HEK293 (cell line): ENCODE measurements around the gene STRBP.

ENCODE experiments used
- CTCF ChIA-PET: fragments of 350-600 bp; formaldehyde crosslinking; extraction: SDS; loops from one replicate; lab custom pipeline; 2021; ENCODE audit warnings: antibody characterized with exemption; lab: Yijun Ruan, JAX
- POLR2A ChIA-PET: fragments of 300-600 bp; formaldehyde crosslinking; extraction: SDS; loops from one replicate; lab custom pipeline; 2020; ENCODE audit warnings: antibody characterized with exemption, inconsistent platforms; lab: Yijun Ruan, JAX
- H3K27ac ChIP-seq: fragments of 200-500 bp; sonication (Bioruptor generic); 2 replicates; pipeline ENCODE4 v1.5.1; 2014; ENCODE audit warnings: low read depth, low read length, control low read depth, inconsistent platforms; ENCODE audit errors: extremely low read depth
- H3K36me3 ChIP-seq, 2 experiments: fragments of 200-500 bp in 1 of 2; sonication (Bioruptor generic) in 1 of 2; 1 replicate in 1 of 2; 2 replicates in 1 of 2; pipeline ENCODE4 v1.5.1; 2014 to 2017; ENCODE audit warnings: inconsistent platforms in 2 of 2, low read length in 2 of 2; ENCODE audit not compliant: control insufficient read depth in 2 of 2, insufficient read depth in 1 of 2
- H3K4me1 ChIP-seq: fragments of 200-500 bp; sonication (Bioruptor generic); 2 replicates; pipeline ENCODE4 v1.5.1; 2014; ENCODE audit warnings: mild to moderate bottlenecking, low read length, inconsistent platforms; ENCODE audit not compliant: control insufficient read depth, insufficient read depth
- H3K4me3 ChIP-seq: 2 replicates; pipeline ENCODE4 v1.5.1; 2011; ENCODE audit warnings: low read depth, mild to moderate bottlenecking, control low read depth, low read length, moderate library complexity
- H3K9me3 ChIP-seq: fragments of 200-500 bp; sonication (Bioruptor generic); 2 replicates; pipeline ENCODE4 v1.5.1; 2014; ENCODE audit warnings: low read depth, low read length, inconsistent platforms; ENCODE audit not compliant: control insufficient read depth, insufficient read depth
- MZF1 ChIP-seq: fragments of 450-650 bp; formaldehyde crosslinking; IDR thresholded peaks from 2 replicates; pipeline ENCODE4 v1.5.1; 2017; ENCODE audit warnings: missing biosample characterization, missing genetic modification characterization, borderline replicate concordance
- SALL2 ChIP-seq: fragments of 450-650 bp; formaldehyde crosslinking; IDR thresholded peaks from 2 replicates; pipeline ENCODE4 v1.5.0; 2017; ENCODE audit warnings: missing biosample characterization, mild to moderate bottlenecking, missing genetic modification characterization, borderline replicate concordance
- SP7 ChIP-seq: fragments of 450-650 bp; formaldehyde crosslinking; IDR thresholded peaks from 2 replicates; pipeline ENCODE4 v1.5.1; 2016; ENCODE audit warnings: missing biosample characterization, missing genetic modification characterization
- ZBTB17 ChIP-seq: fragments of 450-650 bp; formaldehyde crosslinking; IDR thresholded peaks from 2 replicates; pipeline ENCODE4 v1.5.1; 2016; ENCODE audit warnings: missing biosample characterization, missing genetic modification characterization
- ZNF155 ChIP-seq: fragments of 450-650 bp; formaldehyde crosslinking; IDR thresholded peaks from 2 replicates; pipeline ENCODE4 v1.5.1; 2016; ENCODE audit warnings: missing biosample characterization, missing genetic modification characterization
- ZNF214 ChIP-seq: fragments of 450-650 bp; formaldehyde crosslinking; IDR thresholded peaks from 2 replicates; pipeline ENCODE4 v1.5.1; 2017; ENCODE audit warnings: missing biosample characterization, mild to moderate bottlenecking, missing genetic modification characterization, borderline replicate concordance
- ZNF223 ChIP-seq: fragments of 450-650 bp; formaldehyde crosslinking; IDR thresholded peaks from 2 replicates; pipeline ENCODE4 v1.5.1; 2016; ENCODE audit warnings: missing biosample characterization, missing genetic modification characterization
- ZNF248 ChIP-seq: fragments of 450-650 bp; formaldehyde crosslinking; IDR thresholded peaks from 2 replicates; pipeline ENCODE4 v1.5.1; 2017; ENCODE audit warnings: missing biosample characterization, missing genetic modification characterization
- ZNF354C ChIP-seq: fragments of 450-650 bp; formaldehyde crosslinking; IDR thresholded peaks from 2 replicates; pipeline ENCODE4 v1.5.1; 2016; ENCODE audit warnings: missing biosample characterization, missing genetic modification characterization, low read depth, borderline replicate concordance
- ZNF501 ChIP-seq: fragments of 450-650 bp; formaldehyde crosslinking; IDR thresholded peaks from 2 replicates; pipeline ENCODE4 v1.5.1; 2016; ENCODE audit warnings: missing biosample characterization, missing genetic modification characterization
- ZNF600 ChIP-seq: fragments of 450-650 bp; formaldehyde crosslinking; IDR thresholded peaks from 2 replicates; pipeline ENCODE4 v1.5.1; 2016; ENCODE audit warnings: missing biosample characterization, missing genetic modification characterization
- ZSCAN16 ChIP-seq: fragments of 450-650 bp; formaldehyde crosslinking; IDR thresholded peaks from 2 replicates; pipeline ENCODE4 v1.5.1; 2016; ENCODE audit warnings: missing biosample characterization, missing genetic modification characterization
- ZXDB ChIP-seq: fragments of 450-650 bp; formaldehyde crosslinking; IDR thresholded peaks from 2 replicates; pipeline ENCODE4 v1.5.1; 2016; ENCODE audit warnings: missing biosample characterization, missing genetic modification characterization
- TF ChIP-seq, protein P1 (sequence below): fragments of 450-650 bp; formaldehyde crosslinking; IDR thresholded peaks from 2 replicates; pipeline ENCODE4 v1.5.1; 2016; ENCODE audit warnings: missing biosample characterization, missing genetic modification characterization
- TF ChIP-seq, protein P2 (sequence below): fragments of 450-650 bp; IDR thresholded peaks from 2 replicates; pipeline ENCODE4 v1.5.1; 2018; ENCODE audit warnings: missing biosample characterization, missing genetic modification characterization
- TF ChIP-seq, protein P3 (sequence below): fragments of 450-650 bp; formaldehyde crosslinking; IDR thresholded peaks from 2 replicates; pipeline ENCODE4 v1.5.1; 2016; ENCODE audit warnings: missing biosample characterization, missing genetic modification characterization, borderline replicate concordance
- TF ChIP-seq, protein P4 (sequence below): fragments of 450-650 bp; formaldehyde crosslinking; IDR thresholded peaks from 2 replicates; pipeline ENCODE4 v1.5.1; 2016; ENCODE audit warnings: missing biosample characterization, missing genetic modification characterization, low read depth

Gene STRBP

DNA sequence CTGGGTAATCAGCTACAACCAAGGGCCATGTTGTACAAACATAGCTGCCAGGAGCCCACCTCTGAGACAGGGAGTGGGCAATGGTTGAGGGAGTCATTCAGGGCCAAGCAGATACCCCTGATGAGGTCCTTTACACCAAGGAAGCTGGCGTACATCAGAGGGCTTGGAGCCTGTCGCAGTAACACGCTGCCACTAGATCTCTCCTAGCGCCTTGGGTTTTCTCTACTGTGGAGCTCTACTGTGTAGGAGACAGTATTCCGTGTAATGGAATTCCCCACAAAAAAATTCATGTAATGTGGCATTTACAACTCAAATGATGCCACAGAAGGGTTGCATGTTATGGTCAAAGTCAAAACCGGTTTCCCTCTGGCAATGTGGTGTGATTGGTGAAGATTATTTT is 46.2 kb upstream of the STRBP start:
- Histone ChIP-seq H3K9me3 (no peaks in the 10 kb centered on the region), H3K27ac (no peak overlapping the region), H3K36me3 (no peaks in the 10 kb centered on the region), H3K4me1 (no peaks in the 10 kb centered on the region), H3K4me3 (no peak overlapping the region)
- CTCF ChIA-PET = interaction anchor here (0.5 kb wide), 1 partner anchor 50 kb away, joined by 3 read pairs; no protein-coding TSS in a partner anchor
- TF ChIP-seq ZNF354C (tag by site-specific recombination) (no peak), ZNF214 (tag by site-specific recombination) (no peak), ZNF600 (tag by site-specific recombination) (no peak), ZXDB (no peak), ZSCAN16 (tag by site-specific recombination) (no peak), ZBTB17 (tag by site-specific recombination) (no peak), SP7 (tag by site-specific recombination) (no peak), ZNF501 (no peak), SALL2 (tag by site-specific recombination) (no peak)
- TF ChIP-seq, protein P1, sequence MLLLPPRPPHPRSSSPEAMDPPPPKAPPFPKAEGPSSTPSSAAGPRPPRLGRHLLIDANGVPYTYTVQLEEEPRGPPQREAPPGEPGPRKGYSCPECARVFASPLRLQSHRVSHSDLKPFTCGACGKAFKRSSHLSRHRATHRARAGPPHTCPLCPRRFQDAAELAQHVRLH = no peak
- TF ChIP-seq, protein P2, sequence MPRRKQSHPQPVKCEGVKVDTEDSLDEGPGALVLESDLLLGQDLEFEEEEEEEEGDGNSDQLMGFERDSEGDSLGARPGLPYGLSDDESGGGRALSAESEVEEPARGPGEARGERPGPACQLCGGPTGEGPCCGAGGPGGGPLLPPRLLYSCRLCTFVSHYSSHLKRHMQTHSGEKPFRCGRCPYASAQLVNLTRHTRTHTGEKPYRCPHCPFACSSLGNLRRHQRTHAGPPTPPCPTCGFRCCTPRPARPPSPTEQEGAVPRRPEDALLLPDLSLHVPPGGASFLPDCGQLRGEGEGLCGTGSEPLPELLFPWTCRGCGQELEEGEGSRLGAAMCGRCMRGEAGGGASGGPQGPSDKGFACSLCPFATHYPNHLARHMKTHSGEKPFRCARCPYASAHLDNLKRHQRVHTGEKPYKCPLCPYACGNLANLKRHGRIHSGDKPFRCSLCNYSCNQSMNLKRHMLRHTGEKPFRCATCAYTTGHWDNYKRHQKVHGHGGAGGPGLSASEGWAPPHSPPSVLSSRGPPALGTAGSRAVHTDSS (tag by site-specific recombination) = no peak
- POLR2A ChIA-PET = no interaction called here

DNA sequence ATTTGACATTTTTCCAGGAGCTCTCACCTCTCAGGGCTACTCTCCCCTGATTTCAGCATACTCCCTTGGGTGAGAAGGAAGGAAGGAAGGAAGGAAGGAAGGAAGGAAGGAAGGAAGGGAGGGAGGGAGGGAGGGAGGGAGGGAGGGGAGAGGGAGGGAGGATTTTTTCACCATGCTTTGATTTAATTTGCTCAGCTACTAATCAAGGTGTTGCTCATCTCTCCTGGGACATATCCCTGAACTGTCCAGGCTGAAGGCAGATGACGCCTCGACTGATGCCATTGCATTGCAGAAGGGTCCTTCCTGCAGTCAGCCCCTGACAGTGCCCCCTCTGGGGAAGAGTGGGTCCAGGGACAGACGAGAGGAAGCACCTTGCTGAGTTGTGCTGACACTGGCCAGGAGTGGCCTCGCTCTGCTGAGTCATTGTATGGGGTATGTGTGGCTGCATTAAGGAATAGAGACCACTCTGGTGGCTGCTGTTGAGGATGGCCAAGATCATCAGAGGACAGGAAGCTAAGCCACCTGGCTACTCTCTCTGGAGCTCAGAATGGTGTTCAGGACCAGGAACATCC is 44.0 kb upstream of the STRBP start:
- H3K27ac ChIP-seq = no peak overlapping the region
- H3K9me3 ChIP-seq = no peaks in the 10 kb centered on the region
- TF ChIP-seq, protein P3, sequence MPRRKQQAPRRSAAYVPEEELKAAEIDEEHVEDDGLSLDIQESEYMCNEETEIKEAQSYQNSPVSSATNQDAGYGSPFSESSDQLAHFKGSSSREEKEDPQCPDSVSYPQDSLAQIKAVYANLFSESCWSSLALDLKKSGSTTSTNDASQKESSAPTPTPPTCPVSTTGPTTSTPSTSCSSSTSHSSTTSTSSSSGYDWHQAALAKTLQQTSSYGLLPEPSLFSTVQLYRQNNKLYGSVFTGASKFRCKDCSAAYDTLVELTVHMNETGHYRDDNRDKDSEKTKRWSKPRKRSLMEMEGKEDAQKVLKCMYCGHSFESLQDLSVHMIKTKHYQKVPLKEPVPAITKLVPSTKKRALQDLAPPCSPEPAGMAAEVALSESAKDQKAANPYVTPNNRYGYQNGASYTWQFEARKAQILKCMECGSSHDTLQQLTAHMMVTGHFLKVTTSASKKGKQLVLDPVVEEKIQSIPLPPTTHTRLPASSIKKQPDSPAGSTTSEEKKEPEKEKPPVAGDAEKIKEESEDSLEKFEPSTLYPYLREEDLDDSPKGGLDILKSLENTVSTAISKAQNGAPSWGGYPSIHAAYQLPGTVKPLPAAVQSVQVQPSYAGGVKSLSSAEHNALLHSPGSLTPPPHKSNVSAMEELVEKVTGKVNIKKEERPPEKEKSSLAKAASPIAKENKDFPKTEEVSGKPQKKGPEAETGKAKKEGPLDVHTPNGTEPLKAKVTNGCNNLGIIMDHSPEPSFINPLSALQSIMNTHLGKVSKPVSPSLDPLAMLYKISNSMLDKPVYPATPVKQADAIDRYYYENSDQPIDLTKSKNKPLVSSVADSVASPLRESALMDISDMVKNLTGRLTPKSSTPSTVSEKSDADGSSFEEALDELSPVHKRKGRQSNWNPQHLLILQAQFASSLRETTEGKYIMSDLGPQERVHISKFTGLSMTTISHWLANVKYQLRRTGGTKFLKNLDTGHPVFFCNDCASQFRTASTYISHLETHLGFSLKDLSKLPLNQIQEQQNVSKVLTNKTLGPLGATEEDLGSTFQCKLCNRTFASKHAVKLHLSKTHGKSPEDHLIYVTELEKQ (tag by site-specific recombination) = no peak
- TF ChIP-seq SALL2 (tag by site-specific recombination) (no peak), ZNF223 (tag by site-specific recombination) (no peak), ZNF155 (no peak), MZF1 (tag by site-specific recombination) (no peak), ZNF248 (tag by site-specific recombination) (no peak)
- TF ChIP-seq, protein P4, sequence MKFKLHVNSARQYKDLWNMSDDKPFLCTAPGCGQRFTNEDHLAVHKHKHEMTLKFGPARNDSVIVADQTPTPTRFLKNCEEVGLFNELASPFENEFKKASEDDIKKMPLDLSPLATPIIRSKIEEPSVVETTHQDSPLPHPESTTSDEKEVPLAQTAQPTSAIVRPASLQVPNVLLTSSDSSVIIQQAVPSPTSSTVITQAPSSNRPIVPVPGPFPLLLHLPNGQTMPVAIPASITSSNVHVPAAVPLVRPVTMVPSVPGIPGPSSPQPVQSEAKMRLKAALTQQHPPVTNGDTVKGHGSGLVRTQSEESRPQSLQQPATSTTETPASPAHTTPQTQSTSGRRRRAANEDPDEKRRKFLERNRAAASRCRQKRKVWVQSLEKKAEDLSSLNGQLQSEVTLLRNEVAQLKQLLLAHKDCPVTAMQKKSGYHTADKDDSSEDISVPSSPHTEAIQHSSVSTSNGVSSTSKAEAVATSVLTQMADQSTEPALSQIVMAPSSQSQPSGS = no peak
- no peaks in the 10 kb centered on the region for H3K36me3 ChIP-seq
- H3K4me1 ChIP-seq = no peaks in the 10 kb centered on the region
- no peak overlapping the region for H3K4me3 ChIP-seq
- ChIA-PET CTCF (no interaction called here), POLR2A (no interaction called here)
